GM23338 (cell line): ENCODE measurements around the gene MYO5B. TPM values are rescaled to one million over a fixed set of nuclear protein-coding genes. Genes with fewer than 3 reads are reported as not detected.

Source experiments
- ATAC-seq: fragments of 200-7000 bp; cut with Tn5 transposase; 3 replicates; pipeline ENCODE4 v1.9.1; 2020
- DNase-seq: peaks from one replicate; pipeline ENCODE4 v3.0.0-alpha.2; 2015; ENCODE audit warnings: low spot score
- H2AFZ ChIP-seq: fragments of 200-600 bp; sonication (generic); 2 replicates; pipeline ENCODE4 v1.8.0; 2016; ENCODE audit warnings: antibody characterized with exemption, mild to moderate bottlenecking, moderate library complexity
- H3F3A ChIP-seq: fragments of 200-600 bp; sonication (generic); replicated peaks from 2 replicates; pipeline ENCODE4 v1.8.0; 2017; ENCODE audit warnings: antibody characterized with exemption, mixed run types, low read depth
- H3K27ac ChIP-seq: fragments of 200-600 bp; sonication (generic); 2 replicates; pipeline ENCODE4 v1.6.1; 2016; ENCODE audit warnings: low read depth
- H3K27me3 ChIP-seq: fragments of 200-600 bp; sonication (generic); 2 replicates; pipeline ENCODE4 v1.8.0; 2016; ENCODE audit warnings: mild to moderate bottlenecking, mixed run types, moderate library complexity; ENCODE audit not compliant: insufficient read depth
- H3K36me3 ChIP-seq: fragments of 200-600 bp; sonication (generic); 2 replicates; pipeline ENCODE4 v1.8.0; 2016; ENCODE audit warnings: mild to moderate bottlenecking; ENCODE audit not compliant: insufficient read depth
- H3K4me1 ChIP-seq: fragments of 200-600 bp; sonication (generic); 2 replicates; pipeline ENCODE4 v1.8.0; 2016; ENCODE audit warnings: mild to moderate bottlenecking, moderate library complexity; ENCODE audit not compliant: insufficient read depth
- H3K4me2 ChIP-seq: fragments of 200-600 bp; sonication (generic); 2 replicates; pipeline ENCODE4 v1.7.1; 2017; ENCODE audit warnings: mixed run types
- H3K4me3 ChIP-seq: fragments of 200-600 bp; sonication (generic); 2 replicates; pipeline ENCODE4 v1.6.1; 2016; ENCODE audit warnings: mixed run types
- H3K79me2 ChIP-seq: fragments of 200-600 bp; sonication (generic); replicated peaks from 2 replicates; pipeline ENCODE4 v1.8.0; 2017; ENCODE audit warnings: mild to moderate bottlenecking; ENCODE audit not compliant: insufficient read depth
- H3K9me2 ChIP-seq: fragments of 200-600 bp; sonication (generic); 2 replicates; pipeline ENCODE4 v1.8.0; 2017; ENCODE audit not compliant: insufficient read depth
- H4K20me1 ChIP-seq: fragments of 200-600 bp; sonication (generic); replicated peaks from 2 replicates; pipeline ENCODE4 v1.8.0; 2017; ENCODE audit warnings: mild to moderate bottlenecking; ENCODE audit not compliant: insufficient read depth
- H3K27ac Mint-ChIP-seq: 2 replicates; pipeline ENCODE4 v1.8.0; 2020; ENCODE audit warnings: inconsistent platforms, mild to moderate bottlenecking, moderate library complexity, mixed read lengths
- H3K27me3 Mint-ChIP-seq: 3 replicates; pipeline ENCODE4 v1.8.0; 2022; ENCODE audit warnings: low read depth, mild to moderate bottlenecking, moderate library complexity, mixed read lengths, inconsistent platforms; ENCODE audit not compliant: insufficient read depth, poor library complexity
- H3K36me3 Mint-ChIP-seq: 3 replicates; pipeline ENCODE4 v1.8.0; 2021; ENCODE audit warnings: low read depth, mild to moderate bottlenecking, inconsistent platforms, moderate library complexity, mixed read lengths
- H3K4me1 Mint-ChIP-seq: 3 replicates; pipeline ENCODE4 v1.8.0; 2020; ENCODE audit warnings: mild to moderate bottlenecking, inconsistent platforms, mixed read lengths
- H3K4me3 Mint-ChIP-seq: 3 replicates; pipeline ENCODE4 v1.8.0; 2021; ENCODE audit warnings: moderate library complexity, mild to moderate bottlenecking, inconsistent platforms, mixed read lengths
- H3K9me3 Mint-ChIP-seq: 3 replicates; pipeline ENCODE4 v1.8.0; 2020; ENCODE audit warnings: moderate library complexity, mild to moderate bottlenecking, inconsistent platforms, mixed read lengths
- CTCF ChIP-seq, 2 experiments: fragments of 200-600 bp in 1 of 2; sonication (generic) in 1 of 2; conservative IDR thresholded peaks; 2 replicates each; pipeline versions ENCODE4 v1.5.1 to v1.6.1; 2016 to 2017; ENCODE audit warnings: antibody characterized with exemption in 2 of 2, low read depth in 2 of 2, mild to moderate bottlenecking in 2 of 2, moderate library complexity in 1 of 2
- EZH2phosphoT487 ChIP-seq: fragments of 200-600 bp; sonication (generic); IDR thresholded peaks from one replicate; pipeline ENCODE4 v1.8.1; 2018; ENCODE audit warnings: antibody characterized with exemption; ENCODE audit not compliant: unreplicated experiment
- JUNB ChIP-seq: IDR thresholded peaks from one replicate; pipeline ENCODE4 v1.6.1; 2016; ENCODE audit warnings: antibody characterized with exemption; ENCODE audit not compliant: unreplicated experiment
- POLR2AphosphoS5 ChIP-seq: IDR thresholded peaks from 2 replicates; pipeline ENCODE4 v1.6.1; 2016; ENCODE audit warnings: antibody characterized with exemption, low read depth
- REST ChIP-seq: IDR thresholded peaks from one replicate; pipeline ENCODE4 v1.6.1; 2018; ENCODE audit warnings: antibody characterized with exemption; ENCODE audit not compliant: unreplicated experiment
- ZNF331 ChIP-seq: fragments of 250-450 bp; sonication (Bioruptor Pico); IDR thresholded peaks from 2 replicates; pipeline ENCODE4 v1.5.0; 2020; ENCODE audit warnings: low read depth, mild to moderate bottlenecking, moderate library complexity
- polyA plus RNA-seq: library from polyadenylated mRNA; unstranded; fragments of >200 nt; fragmentation: Nextera tagmentation; extraction: Ambion mirVana; gene quantifications from 2 replicates; pipeline ENCODE4 v1.2.1, GENCODE V29; 2016
- total RNA-seq: library from RNA; depleted of rRNA; stranded (reverse); fragments of >200 nt; shearing (Covaris generic); gene quantifications from 2 replicates; pipeline ENCODE4 v1.2.3, GENCODE V29; 2014
- TF ChIP-seq, protein P1 (sequence below): IDR thresholded peaks from 2 replicates; pipeline ENCODE4 v1.6.1; 2016; ENCODE audit warnings: antibody characterized with exemption

Gene MYO5B
- total and polyA plus RNA-seq, 2 experiments from 2014 or later = 3.2 to 19.1 TPM

- no peak for TF ChIP-seq POLR2AphosphoS5
- TF ChIP-seq, protein P1, sequence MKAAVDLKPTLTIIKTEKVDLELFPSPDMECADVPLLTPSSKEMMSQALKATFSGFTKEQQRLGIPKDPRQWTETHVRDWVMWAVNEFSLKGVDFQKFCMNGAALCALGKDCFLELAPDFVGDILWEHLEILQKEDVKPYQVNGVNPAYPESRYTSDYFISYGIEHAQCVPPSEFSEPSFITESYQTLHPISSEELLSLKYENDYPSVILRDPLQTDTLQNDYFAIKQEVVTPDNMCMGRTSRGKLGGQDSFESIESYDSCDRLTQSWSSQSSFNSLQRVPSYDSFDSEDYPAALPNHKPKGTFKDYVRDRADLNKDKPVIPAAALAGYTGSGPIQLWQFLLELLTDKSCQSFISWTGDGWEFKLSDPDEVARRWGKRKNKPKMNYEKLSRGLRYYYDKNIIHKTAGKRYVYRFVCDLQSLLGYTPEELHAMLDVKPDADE = no peak
- no peak for TF ChIP-seq JUNB
Observed at GRCh38 chr18:49901862-49902340, 293.0 kb downstream of the MYO5B start (continued).

- H3K79me2 ChIP-seq = no peaks in the 10 kb centered on the region
- Mint-ChIP-seq H3K4me3 (no peak overlapping the region), H3K27me3 (peaks cover 3% of the 10 kb centered on the region), H3K27ac (no peak overlapping the region; the same call in 1 of the 2 replicates), H3K4me1 (peaks cover 4% of the 10 kb centered on the region; the same call in 2 of the 3 replicates), H3K36me3 (peaks cover 4% of the 10 kb centered on the region; the same call in 1 of the 3 replicates), H3K9me3 (no peaks in the 10 kb centered on the region)
- no peaks in the 10 kb centered on the region for H3K9me2 ChIP-seq
- ATAC-seq (peak; percentile 59), DNase-seq (peak; percentile 37)
- no peaks in the 10 kb centered on the region for H3K27me3 ChIP-seq
- no peak overlapping the region for H2AFZ ChIP-seq
- no peaks in the 10 kb centered on the region for H4K20me1 ChIP-seq
- no peaks in the 10 kb centered on the region for H3K4me1 ChIP-seq
- no peak overlapping the region for H3K4me2 ChIP-seq
- no peak overlapping the region for H3K27ac ChIP-seq
- no peak overlapping the region for H3K4me3 ChIP-seq
- no peaks in the 10 kb centered on the region for H3K36me3 ChIP-seq
- H3F3A ChIP-seq = no peaks in the 10 kb centered on the region
- no peak for TF ChIP-seq ZNF331 (CRISPR knock-in tag)
- peak; percentile 13 to 17; a peak in 1 of 4 replicates for TF ChIP-seq CTCF (conservative IDR thresholded peaks at IDR 0.05; ENCODE audit: low read depth in 2 of 2)
Observed at GRCh38 chr18:49899657-49900330, 295.2 kb downstream of the MYO5B start.

DNA sequence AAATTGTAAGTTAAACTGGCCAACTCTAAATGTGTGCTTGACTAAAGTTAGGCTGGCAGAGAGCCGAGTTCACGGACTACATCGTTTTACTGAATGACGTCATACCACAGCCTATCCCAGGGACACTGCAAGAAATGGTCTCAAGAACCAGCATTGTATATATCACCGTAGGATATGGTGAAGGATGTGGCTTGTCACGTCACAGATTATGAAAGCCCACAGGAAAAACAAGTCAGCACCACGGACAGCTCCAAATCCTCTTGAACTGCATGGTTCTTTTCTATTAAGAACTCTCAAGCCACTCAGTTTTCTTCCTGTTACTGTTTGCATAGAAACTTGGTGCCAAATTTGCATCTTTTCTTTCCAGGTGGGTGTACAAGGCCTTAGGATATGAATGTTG, 296.5 kb downstream of the MYO5B start:
- Histone ChIP-seq H3K27me3 (no peaks in the 10 kb centered on the region), H3K4me2 (no peak overlapping the region), H3K9me2 (no peaks in the 10 kb centered on the region), H4K20me1 (no peaks in the 10 kb centered on the region), H3K36me3 (no peaks in the 10 kb centered on the region), H3F3A (no peaks in the 10 kb centered on the region), H3K27ac (no peak overlapping the region), H2AFZ (no peak overlapping the region), H3K79me2 (no peaks in the 10 kb centered on the region), H3K4me1 (no peaks in the 10 kb centered on the region), H3K4me3 (no peak overlapping the region)
- H3K36me3 Mint-ChIP-seq = no peaks in the 10 kb centered on the region
- peaks cover 3% of the 10 kb centered on the region for H3K27me3 Mint-ChIP-seq
- H3K9me3 Mint-ChIP-seq = no peaks in the 10 kb centered on the region
- DNase-seq = peak; percentile 88
- TF ChIP-seq EZH2phosphoT487 (no peak), REST (peak; percentile 86)
- H3K4me1 Mint-ChIP-seq = peaks cover 4% of the 10 kb centered on the region; the same call in 2 of the 3 replicates
- no peak overlapping the region for H3K27ac Mint-ChIP-seq
- peak; percentile 54; the same call in 2 of the 3 replicates for ATAC-seq
- H3K4me3 Mint-ChIP-seq = no peak overlapping the region
